Frontal cortex (tissue), 4 donors: ENCODE measurements around the gene SLX4IP. TPM values are rescaled to one million over a fixed set of nuclear protein-coding genes. Genes with fewer than 3 reads are reported as not detected.
"Not testable (repeated sequence)": the region's sequence is repeated elsewhere in the genome, so short reads cannot be mapped to it uniquely, and the experiment has no call there.

Source experiments
- DNase-seq, 2 donors: peaks; one replicate each; pipeline ENCODE4 v3.0.0; 2012; ENCODE audit warnings: low spot score in 2 of 2
- FAIRE-seq: peaks from 2 replicates; lab custom pipeline; 2012; peaks lifted over from hg19 to GRCh38; lab: Jason Lieb, UNC
- total RNA-seq: library from RNA; depleted of rRNA; stranded (reverse); fragments of >200 nt; gene quantifications from one replicate; pipeline ENCODE4 v1.2.3, GENCODE V29; 2014
- donor health status: control.
- donor health status: control.
- donor health status: control.

The SLX4IP gene
- 8.2 TPM for total RNA-seq

GRCh38 chr20:10434832-10435812, at the start of gene SLX4IP:
Gene SLX4IP (plus strand): TSS chr20:10435305. CDS start chr20:10458205, 22,900 bp downstream.
- FAIRE-seq (peak; percentile 79), DNase-seq (peak; percentile 66 to 71)

DNA sequence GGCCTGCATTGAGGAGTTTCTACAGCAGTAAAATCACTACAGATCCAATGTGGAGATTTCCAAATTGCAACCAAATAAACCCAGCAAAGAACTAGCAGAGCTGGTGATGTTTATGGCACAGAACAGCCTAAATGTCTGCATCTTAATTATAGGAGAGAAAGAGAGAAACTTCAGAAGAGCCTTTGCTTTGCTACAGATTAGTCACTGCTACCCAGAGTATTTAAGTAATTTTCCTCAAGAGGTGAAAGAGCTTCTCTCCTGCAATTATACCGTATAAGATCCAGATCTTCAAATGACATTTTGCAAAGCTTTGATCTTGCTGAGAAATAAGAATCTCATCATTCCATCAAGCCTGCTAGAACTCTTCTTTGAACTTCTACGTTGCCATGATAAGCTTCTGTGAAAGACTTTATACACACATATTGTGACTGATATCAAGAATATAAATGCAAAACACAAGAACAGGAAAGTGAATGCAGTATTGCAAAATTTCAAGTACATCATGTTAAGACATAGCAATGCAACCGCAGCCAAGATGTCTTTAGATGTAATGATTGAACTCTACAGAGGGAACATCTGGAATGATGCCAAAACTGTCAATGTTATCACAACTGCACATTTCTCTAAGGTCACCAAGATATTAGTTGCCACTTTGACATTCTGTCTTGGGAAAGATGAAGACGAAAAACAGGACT, 49.1 kb upstream of the SLX4IP start:
- no peak for FAIRE-seq

GRCh38 chr20:10387686-10388085, 47.4 kb upstream of the SLX4IP start:
- FAIRE-seq: no peak
- no peak for DNase-seq

More for the DNA sequence above, 49.1 kb upstream of the SLX4IP start:
- no peak for DNase-seq

- FAIRE-seq (no peak), DNase-seq (no peak)
These were observed 46.5 kb upstream of the SLX4IP start for GRCh38 chr20:10388597-10388996.

- no peak for DNase-seq
- no peak for FAIRE-seq
These were observed 44.4 kb upstream of the SLX4IP start for GRCh38 chr20:10390709-10391108.

DNA sequence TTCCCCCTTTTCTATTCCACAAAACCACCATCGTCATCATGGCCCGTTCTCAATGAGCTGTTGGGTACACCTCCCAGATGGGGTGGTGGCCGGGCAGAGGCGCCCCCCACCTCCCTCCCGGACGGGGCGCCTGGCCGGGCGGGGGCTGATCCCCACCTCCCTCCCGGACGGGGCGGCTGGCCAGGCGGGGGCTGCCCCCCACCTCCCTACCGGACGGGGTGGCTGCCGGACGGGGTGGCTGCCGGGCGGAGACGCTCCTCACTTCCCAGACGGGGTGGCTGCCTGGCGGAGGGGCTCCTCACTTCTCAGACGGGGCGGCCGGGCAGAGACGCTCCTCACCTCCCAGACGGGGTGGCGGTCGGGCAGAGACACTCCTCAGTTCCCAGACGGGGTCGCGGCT, 40.4 kb upstream of the SLX4IP start:
- DNase-seq, FAIRE-seq: not testable (repeated sequence)

- no peak for FAIRE-seq
- no peak for DNase-seq
These were observed 36.2 kb upstream of the SLX4IP start for GRCh38 chr20:10398834-10399369.

GRCh38 chr20:10402938-10403608, 32.0 kb upstream of the SLX4IP start:
- FAIRE-seq (no peak), DNase-seq (no peak)

- DNase-seq: no peak
- no peak for FAIRE-seq
These were observed 31.0 kb upstream of the SLX4IP start for GRCh38 chr20:10404023-10404628.

DNA sequence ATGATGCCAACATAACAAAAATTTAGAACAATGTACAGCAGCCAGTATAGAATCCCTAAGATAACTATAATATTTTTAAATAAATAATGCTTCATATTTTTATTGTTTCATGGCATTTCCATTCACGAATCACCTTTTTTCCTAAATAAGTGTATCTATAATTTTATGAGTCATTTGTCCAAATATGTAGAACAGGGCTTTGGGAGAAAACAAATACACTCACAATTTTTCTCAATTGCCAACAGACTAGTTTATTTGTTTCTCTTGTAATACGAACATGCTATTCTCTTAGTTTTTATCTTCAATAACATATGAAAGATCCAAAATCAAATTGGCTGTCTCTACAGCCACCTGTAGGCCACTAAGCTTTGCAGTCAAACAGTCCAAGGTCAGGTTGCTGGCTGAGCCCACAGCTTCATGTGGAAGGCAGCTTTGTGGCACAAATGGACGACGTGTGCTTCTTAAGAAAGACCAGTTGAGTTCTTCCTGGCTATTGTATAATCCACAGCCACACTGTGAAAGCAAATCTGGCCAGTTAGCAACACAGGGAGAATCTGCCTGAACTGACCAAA, 30.1 kb upstream of the SLX4IP start:
- FAIRE-seq (no peak), DNase-seq (no peak)

GRCh38 chr20:10408108-10408813, 26.8 kb upstream of the SLX4IP start:
- FAIRE-seq (no peak), DNase-seq (no peak)

- DNase-seq (no peak), FAIRE-seq (no peak)
These were observed 23.4 kb upstream of the SLX4IP start for GRCh38 chr20:10411673-10412072.

DNA sequence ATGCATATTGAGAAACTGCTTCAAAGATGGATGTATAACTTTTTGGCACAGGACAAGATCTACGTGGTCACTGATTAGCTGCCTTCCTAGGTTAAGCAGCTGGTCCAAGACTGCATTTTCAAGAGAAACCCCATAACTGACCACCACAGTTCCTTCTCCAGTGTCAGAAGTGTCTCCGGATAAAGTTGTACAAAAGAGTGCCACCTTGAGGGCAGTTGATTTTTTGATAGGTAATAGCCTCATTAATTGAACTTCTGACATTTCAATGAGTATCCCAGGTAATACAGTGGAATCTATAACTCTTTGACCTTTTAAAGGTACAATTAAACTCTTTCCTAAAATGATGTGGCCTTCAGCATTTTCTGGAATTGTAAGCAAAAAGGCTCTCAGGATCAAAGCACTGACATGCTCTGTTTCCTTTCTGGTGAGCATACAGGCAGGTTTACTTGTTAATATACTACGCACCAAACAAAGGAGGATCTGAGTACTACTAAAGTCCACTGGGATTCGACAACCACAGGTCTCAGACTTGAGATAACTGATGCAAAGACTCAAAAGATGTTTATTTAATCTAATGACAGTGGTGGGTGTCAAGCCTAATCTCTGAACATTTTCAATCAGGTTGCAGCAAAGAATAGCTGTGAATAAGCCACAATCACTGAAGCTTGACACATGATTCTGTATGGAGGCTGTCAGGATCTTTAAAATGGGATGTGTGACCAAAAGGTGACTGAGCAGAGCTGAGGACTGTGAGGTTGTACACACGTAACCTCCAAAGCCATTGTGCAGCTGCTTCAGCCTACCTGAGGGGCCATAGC, 22.3 kb upstream of the SLX4IP start:
- no peak for DNase-seq
- FAIRE-seq: no peak

GRCh38 chr20:10415013-10415650, 20.0 kb upstream of the SLX4IP start:
- no peak for FAIRE-seq
- no peak for DNase-seq

DNA sequence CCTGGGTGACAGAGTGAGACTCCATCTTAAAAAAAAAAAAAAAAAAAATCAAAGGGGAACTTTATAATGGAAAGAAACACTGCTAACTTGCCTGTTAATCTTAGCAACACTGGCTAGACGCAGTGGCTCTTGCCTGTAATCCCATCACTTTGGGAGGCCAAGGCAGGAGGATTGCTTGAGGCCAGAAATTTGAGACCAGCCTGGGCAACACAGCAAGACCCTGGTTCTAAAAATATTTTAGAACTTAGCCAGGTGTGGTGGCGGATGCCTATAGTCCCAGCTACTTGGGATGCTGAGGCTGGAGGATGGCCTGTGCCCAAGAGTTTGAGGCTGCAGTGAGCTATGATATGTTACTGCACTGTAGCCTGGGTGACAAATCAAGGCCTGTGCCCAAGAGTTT, 17.9 kb upstream of the SLX4IP start:
- DNase-seq: not testable (repeated sequence)

GRCh38 chr20:10419550-10420133, 15.5 kb upstream of the SLX4IP start:
- FAIRE-seq (no peak), DNase-seq (no peak)

More for the DNA sequence above, 17.9 kb upstream of the SLX4IP start:
- FAIRE-seq: not testable (repeated sequence)

DNA sequence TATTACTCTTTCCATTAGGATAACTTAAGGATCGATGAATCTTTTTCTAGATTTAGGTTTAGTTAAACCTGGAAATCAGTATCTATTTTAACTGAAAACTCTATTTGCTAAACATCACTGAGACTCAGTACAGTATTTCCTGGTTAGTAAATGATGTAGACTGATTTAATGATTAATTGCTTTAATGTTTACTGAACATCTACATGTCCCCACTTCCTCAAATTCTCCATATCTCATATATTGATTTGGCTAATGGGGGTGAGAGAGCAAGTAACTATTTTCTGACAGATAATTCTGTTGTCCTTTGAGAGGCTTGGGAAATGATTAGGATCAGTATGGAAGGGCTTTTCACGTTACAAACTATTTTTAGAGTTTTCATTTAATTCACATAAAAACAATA, 11.4 kb upstream of the SLX4IP start:
- FAIRE-seq: no peak

More for the DNA sequence above, 11.4 kb upstream of the SLX4IP start:
- DNase-seq: no peak
